IPS DF 4.7 (cell line): Measurements from ENCODE around the gene ZNF408.

Experiments used
- DNase-seq: peaks from one replicate; pipeline ENCODE4 v3.0.0-alpha.2; 2013; ENCODE audit warnings: low spot score; ENCODE audit errors: extremely low read depth

ZNF408 gene

DNA sequence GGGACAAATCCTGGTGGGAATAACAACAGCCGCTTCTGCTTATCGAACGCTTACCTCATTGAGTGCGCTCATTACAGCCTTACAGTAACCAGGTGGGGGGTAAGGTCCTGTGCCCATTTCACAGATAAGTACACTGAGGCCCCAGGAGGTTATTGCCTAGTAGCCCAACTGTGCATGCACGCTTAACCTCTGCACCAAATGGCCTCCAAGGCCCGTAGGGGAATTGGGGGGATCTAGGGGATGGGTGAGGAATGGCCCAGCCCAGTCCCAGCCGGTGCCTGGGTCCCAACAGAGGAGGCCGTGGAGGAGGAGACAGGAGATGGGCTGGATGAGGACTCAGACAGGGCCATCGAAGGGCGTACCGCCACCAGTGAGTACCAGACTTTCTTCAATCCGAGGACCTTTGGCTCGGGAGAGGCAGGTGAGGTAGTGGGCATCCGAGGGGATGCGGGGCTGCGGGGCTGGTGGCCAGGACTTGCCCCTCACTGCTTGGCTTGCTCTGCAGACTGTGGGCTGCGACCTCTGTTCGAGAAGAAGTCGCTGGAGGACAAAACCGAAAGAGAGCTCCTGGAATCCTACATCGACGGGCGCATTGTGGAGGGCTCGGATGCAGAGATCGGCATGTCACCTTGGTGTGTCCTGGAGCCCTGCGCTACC is 25.5 kb downstream of the ZNF408 start:
- DNase-seq = no peak

- DNase-seq = no peak
These were observed 27.3 kb downstream of the ZNF408 start for GRCh38 chr11:46727952-46728658.

DNA sequence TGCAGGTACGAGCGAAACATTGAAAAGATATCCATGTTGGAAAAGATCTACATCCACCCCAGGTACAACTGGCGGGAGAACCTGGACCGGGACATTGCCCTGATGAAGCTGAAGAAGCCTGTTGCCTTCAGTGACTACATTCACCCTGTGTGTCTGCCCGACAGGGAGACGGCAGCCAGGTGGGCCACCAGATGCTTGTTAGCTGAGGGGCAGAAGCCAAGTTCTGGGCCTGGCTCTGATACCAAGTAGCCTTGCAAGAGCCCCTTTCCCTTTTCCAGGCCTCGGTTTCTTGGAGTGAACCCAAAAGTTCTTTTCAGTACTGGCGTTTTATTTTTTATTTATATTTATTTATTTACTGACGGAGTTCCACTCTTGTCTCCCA is 27.8 kb downstream of the ZNF408 start:
- no peak for DNase-seq

DNA sequence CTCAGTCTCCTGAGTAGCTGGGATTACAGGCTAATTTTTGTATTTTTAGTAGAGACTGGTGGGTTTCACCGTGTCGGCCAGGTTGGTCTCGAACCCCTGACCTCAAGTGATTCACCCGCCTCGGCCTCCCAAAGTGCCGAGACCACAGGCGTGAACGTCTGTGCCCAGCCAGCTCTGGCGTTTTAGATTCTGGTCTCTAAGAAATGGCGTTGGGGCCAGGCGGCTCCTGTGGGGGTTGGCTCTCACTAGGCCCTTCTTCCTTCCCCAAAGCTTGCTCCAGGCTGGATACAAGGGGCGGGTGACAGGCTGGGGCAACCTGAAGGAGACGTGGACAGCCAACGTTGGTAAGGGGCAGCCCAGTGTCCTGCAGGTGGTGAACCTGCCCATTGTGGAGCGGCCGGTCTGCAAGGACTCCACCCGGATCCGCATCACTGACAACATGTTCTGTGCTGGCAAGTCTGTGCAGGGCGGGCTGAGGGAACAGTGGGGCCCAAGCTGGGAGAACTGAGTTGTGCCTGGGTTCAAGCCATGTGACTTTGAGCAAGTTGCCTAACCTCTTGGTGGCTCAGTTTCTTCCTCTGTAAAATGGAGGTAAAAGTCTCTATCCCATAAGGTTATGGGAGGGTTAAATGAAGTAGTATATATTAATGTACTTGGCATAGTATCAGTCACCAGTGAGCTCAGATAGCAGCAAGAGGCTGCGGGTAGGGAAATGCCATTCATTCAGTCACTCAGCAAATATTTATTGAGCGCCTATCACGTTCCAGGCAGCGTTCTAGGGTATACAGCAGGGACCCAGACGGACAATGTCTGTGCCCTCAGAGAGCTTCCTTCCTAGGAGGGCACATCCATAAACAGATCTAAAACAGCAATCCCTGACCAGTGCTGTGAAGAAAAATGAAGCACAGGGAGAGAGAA is 28.5 kb downstream of the ZNF408 start:
- no peak for DNase-seq

GRCh38 chr11:46731545-46731944 is 30.7 kb downstream of the ZNF408 start:
- DNase-seq = no peak

DNA sequence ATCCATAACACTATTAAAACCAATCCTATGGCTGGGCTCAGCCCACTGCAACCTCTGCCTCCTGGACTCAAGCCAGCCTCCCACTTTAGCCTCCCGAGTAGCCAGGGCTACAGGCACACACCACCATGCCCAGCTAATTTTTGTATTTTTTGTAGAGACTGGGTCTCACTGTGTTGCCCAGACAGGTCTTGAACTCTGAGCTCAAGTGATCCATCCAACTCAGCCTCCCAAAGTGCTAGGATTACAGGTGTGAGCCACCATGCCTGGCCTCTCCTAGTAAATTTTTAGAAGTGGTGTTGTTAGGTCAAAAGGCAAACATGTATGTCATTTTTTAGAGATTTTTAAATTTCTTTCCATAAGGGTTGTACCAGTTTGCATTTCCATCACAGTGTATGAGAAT is 32.4 kb downstream of the ZNF408 start:
- DNase-seq = no peak

GRCh38 chr11:46736146-46736545 is 35.3 kb downstream of the ZNF408 start:
- no peak for DNase-seq

GRCh38 chr11:46736615-46737014 is 35.8 kb downstream of the ZNF408 start:
- DNase-seq = no peak

GRCh38 chr11:46737699-46738098 is 36.9 kb downstream of the ZNF408 start:
- DNase-seq = no peak

DNA sequence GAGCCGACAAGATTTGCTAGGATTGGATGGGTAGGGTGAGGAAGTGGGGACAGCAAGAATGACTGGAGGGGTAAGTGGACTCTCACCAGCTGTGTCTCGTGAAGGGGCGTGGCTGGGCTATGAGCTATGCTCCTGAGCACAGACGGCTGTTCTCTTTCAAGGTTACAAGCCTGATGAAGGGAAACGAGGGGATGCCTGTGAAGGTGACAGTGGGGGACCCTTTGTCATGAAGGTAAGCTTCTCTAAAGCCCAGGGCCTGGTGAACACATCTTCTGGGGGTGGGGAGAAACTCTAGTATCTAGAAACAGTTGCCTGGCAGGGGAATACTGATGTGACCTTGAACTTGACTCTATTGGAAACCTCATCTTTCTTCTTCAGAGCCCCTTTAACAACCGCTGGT is 38.1 kb downstream of the ZNF408 start:
- no peak for DNase-seq

- DNase-seq = no peak
These were observed 41.0 kb downstream of the ZNF408 start for GRCh38 chr11:46741600-46742484.

DNA sequence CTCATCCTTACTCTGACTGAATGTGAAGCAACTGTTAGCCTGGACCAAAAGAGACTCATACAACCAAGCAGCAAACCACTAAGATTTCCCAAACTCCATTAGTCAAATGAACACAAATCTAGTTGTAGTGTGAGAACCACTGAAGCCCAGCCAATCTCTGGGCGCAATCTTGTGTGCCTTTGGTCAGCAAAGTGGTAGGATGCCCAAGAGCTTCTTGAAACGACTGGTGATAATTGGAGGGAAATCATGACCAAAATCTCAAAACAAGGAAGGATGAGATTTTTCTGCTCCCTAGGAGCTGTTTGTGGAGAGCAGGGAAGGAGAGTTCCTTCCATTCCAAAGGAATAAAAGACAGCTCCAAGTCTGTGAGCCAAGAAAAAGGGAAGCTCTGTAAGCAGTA is 42.2 kb downstream of the ZNF408 start:
- DNase-seq = no peak

GRCh38 chr11:46743693-46744339 is 43.0 kb downstream of the ZNF408 start:
- no peak for DNase-seq

DNA sequence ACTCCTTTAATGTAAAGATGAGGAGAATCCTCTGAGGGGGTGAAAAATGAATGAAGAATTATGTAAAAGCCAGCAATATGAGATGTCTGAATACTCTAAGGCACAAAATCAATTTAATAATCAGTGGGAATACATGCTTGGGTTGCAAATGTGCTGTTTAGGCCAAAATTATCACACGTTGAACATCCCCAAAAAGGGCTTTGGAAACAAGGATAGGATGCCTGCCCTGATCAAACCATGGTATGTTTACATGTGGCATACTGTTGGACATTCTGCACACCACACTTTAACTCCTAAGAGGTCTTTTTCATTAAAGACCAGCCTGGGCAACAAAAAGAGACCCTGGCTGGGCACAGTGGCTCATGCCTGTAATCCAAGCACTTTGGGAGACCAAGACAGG is 44.5 kb downstream of the ZNF408 start:
- DNase-seq = no peak

DNA sequence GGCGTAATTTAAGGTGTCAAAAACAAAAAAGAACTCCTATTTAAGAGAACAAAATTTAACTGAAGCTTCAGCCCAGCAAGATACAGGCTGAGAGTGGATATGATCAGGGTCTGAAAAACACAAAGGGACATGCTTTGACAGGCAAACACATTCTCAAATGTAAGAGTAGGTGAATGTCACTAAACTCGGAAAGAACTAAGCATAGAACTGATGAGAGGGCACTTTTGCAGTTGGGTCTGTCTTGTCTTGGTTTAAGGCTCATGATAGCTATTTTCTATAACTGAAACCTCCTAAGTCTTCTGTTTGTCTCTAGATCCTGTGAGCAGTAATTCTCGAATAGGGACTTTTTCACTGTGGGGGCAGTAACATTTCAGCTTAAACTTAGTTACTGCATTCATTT is 45.2 kb downstream of the ZNF408 start:
- DNase-seq = no peak

- DNase-seq = no peak
These were observed 46.3 kb downstream of the ZNF408 start for GRCh38 chr11:46747150-46747549.
